ENCODE results near the gene ABCA6. TPM values are rescaled to one million over a fixed set of nuclear protein-coding genes. Genes with fewer than 3 reads are reported as not detected.
"Not testable (repeated sequence)": the region's sequence is repeated elsewhere in the genome, so short reads cannot be mapped to it uniquely, and the experiment has no call there.

The ABCA6 gene
- total RNA-seq, 1 experiment from 2014 or later: not detected

DNA sequence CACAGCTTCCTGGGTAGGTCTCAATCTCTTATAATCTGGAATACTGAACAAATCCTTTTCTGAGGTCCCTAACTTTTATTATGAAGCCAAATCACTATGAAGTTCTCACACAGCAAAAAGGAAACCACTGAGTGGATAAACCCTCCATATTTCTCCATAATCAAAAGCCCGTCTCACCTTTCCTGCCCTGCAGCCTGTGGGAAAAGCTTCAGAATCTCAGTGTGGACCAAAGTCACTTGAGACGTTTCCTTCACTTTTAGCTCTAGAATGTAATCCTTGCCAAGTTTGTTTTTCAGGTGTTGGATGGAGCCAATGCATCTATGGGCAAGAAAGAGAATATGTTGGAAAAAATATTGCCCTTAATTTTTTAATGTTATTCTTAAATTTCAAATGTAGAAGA is 59.0 kb downstream of the ABCA6 start:
- H3K9ac ChIP-seq (ENCODE audit: low read length): no peak overlapping the region
- TF ChIP-seq, protein P1, sequence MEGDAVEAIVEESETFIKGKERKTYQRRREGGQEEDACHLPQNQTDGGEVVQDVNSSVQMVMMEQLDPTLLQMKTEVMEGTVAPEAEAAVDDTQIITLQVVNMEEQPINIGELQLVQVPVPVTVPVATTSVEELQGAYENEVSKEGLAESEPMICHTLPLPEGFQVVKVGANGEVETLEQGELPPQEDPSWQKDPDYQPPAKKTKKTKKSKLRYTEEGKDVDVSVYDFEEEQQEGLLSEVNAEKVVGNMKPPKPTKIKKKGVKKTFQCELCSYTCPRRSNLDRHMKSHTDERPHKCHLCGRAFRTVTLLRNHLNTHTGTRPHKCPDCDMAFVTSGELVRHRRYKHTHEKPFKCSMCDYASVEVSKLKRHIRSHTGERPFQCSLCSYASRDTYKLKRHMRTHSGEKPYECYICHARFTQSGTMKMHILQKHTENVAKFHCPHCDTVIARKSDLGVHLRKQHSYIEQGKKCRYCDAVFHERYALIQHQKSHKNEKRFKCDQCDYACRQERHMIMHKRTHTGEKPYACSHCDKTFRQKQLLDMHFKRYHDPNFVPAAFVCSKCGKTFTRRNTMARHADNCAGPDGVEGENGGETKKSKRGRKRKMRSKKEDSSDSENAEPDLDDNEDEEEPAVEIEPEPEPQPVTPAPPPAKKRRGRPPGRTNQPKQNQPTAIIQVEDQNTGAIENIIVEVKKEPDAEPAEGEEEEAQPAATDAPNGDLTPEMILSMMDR (conservative IDR thresholded peaks at IDR 0.05; ENCODE audit: low read depth, low read length): no peak
- no peak for TF ChIP-seq EZH2phosphoT487 (IDR thresholded peaks at IDR 0.05; ENCODE audit: borderline replicate concordance, low read length)
- no peak for TF ChIP-seq EZH2 (IDR thresholded peaks at IDR 0.05; ENCODE audit: low read length, unreplicated experiment)
- no peak for ATAC-seq
- ChIA-PET CTCF (no interaction called here), POLR2A (ENCODE audit: unreplicated experiment) (no interaction called here)
- H3K9me3 ChIP-seq (ENCODE audit: low read length): no peaks in the 10 kb centered on the region
- H2AFZ ChIP-seq (ENCODE audit: low read length): no peak overlapping the region
- no TSS peak for BruUV-seq (replicated peaks)
- H3K4me1 ChIP-seq (ENCODE audit: insufficient read depth, low read length): no peaks in the 10 kb centered on the region
- no peak overlapping the region for H3K4me2 ChIP-seq (ENCODE audit: low read length)
- no peaks in the 10 kb centered on the region for H3F3A ChIP-seq (ENCODE audit: low read length, unreplicated experiment)
- H3K4me3 ChIP-seq (ENCODE audit: low read length): no peak overlapping the region
- intact Hi-C loops (cut with micrococcal nuclease): no loop called here
- no peaks in the 10 kb centered on the region for H4K20me1 ChIP-seq (ENCODE audit: low read length)
- H3K27me3 ChIP-seq (ENCODE audit: low read length): peaks cover 3% of the 10 kb centered on the region; the same call in 1 of the 2 replicates
- H3K9me2 ChIP-seq (replicated peaks; ENCODE audit: low read length): no peaks in the 10 kb centered on the region
- no peak overlapping the region for H3K27ac ChIP-seq (ENCODE audit: low read length)
- no peak for DNase-seq
- no peaks in the 10 kb centered on the region for H3K36me3 ChIP-seq (ENCODE audit: low read depth, low read length)
- no peaks in the 10 kb centered on the region for H3K79me2 ChIP-seq (ENCODE audit: low read length)

DNA sequence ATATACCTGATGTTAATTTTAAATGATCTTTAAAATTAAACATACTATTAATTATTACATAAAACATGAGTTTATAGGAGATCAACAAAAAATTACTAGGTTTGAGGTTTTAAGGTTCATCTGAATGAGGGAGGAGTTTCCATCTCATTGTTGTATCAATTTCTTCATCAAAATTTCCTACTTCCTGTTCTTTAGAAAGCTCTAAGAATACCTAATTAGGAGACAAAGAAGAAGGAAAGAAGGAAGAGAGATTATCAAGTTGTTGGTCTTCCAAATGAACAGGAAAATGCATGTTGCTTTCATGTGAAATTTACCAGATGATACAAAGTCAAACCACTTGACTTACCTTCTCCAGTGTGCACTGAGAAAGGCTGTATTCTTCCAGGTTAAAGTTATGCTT is 62.8 kb downstream of the ABCA6 start:
- Histone ChIP-seq H3K36me3 (ENCODE audit: low read depth, low read length) (no peaks in the 10 kb centered on the region), H2AFZ (ENCODE audit: low read length) (no peak overlapping the region), H3K27ac (ENCODE audit: low read length) (no peak overlapping the region), H3K4me3 (ENCODE audit: low read length) (no peak overlapping the region), H3K79me2 (ENCODE audit: low read length) (no peaks in the 10 kb centered on the region), H3K9me3 (ENCODE audit: low read length) (no peaks in the 10 kb centered on the region), H3F3A (ENCODE audit: low read length, unreplicated experiment) (no peaks in the 10 kb centered on the region), H4K20me1 (ENCODE audit: low read length) (no peaks in the 10 kb centered on the region), H3K9ac (ENCODE audit: low read length) (no peak overlapping the region), H3K9me2 (replicated peaks; ENCODE audit: low read length) (no peaks in the 10 kb centered on the region), H3K27me3 (ENCODE audit: low read length) (peaks cover 27% of the 10 kb centered on the region), H3K4me1 (ENCODE audit: insufficient read depth, low read length) (no peaks in the 10 kb centered on the region), H3K4me2 (ENCODE audit: low read length) (no peak overlapping the region)
- no peak for TF ChIP-seq EZH2phosphoT487 (IDR thresholded peaks at IDR 0.05; ENCODE audit: borderline replicate concordance, low read length)
- TF ChIP-seq, protein P1 (conservative IDR thresholded peaks at IDR 0.05; ENCODE audit: low read depth, low read length): no peak
- TF ChIP-seq EZH2 (IDR thresholded peaks at IDR 0.05; ENCODE audit: low read length, unreplicated experiment): no peak
- ATAC-seq (no peak), DNase-seq (no peak)
- ChIA-PET POLR2A (ENCODE audit: unreplicated experiment) (no interaction called here), CTCF (no interaction called here)
- BruUV-seq (replicated peaks): no TSS peak
- intact Hi-C loops (cut with micrococcal nuclease): no loop called here

DNA sequence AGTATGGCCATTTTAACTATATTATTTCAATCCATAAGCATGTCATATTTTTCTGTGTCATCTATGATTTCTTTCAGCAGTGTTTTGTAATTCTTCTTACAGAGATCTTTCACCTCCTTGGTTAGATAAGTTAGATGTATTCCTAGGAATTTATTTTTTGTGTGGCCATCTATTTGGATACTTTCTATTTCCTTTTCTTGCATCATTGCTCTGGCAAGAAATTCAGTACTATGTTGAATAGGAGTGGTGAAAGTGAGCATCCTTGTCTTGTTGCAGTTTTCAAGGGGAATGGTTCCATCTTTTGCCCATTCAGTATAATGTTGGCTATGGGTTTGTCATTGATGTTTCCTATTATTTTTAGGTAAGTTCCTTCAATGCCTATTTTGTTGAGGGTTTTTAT is 65.9 kb downstream of the ABCA6 start:
- POLR2A ChIA-PET (ENCODE audit: unreplicated experiment): no interaction called here
- no TSS peak for BruUV-seq (replicated peaks)
- H3K79me2 ChIP-seq (ENCODE audit: low read length): no peaks in the 10 kb centered on the region

DNA sequence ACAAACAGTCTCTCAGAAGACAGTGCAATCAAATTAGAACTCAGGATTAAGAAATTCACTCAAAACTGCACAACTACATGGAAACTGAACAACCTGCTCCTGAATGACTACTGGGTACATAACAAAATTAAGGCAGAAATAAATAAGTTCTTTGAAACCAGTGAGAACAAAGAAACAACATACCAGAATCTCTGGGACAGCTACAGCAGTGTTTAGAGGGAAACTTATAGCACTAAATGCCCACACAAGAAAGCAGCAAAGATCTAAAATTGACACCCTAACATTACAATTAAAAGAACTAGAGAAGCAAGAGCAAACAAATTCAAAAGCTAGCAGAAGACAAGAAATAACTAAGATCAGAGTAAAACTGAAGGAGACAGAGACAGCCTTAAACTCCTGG is 68.3 kb downstream of the ABCA6 start:
- H3K4me1 ChIP-seq (ENCODE audit: insufficient read depth, low read length); POLR2A ChIA-PET (ENCODE audit: unreplicated experiment); intact Hi-C loops (cut with micrococcal nuclease): not testable (repeated sequence)

More for the DNA sequence above, 65.9 kb downstream of the ABCA6 start:
- no peak overlapping the region for H2AFZ ChIP-seq (ENCODE audit: low read length)
- no peak overlapping the region for H3K4me3 ChIP-seq (ENCODE audit: low read length)
- no peaks in the 10 kb centered on the region for H3K4me1 ChIP-seq (ENCODE audit: insufficient read depth, low read length)
- H3K9ac ChIP-seq (ENCODE audit: low read length): no peak overlapping the region
- H3K9me2 ChIP-seq (replicated peaks; ENCODE audit: low read length): no peaks in the 10 kb centered on the region
- no peaks in the 10 kb centered on the region for H3K36me3 ChIP-seq (ENCODE audit: low read depth, low read length)
- TF ChIP-seq EZH2 (IDR thresholded peaks at IDR 0.05; ENCODE audit: low read length, unreplicated experiment) (no peak), EZH2phosphoT487 (IDR thresholded peaks at IDR 0.05; ENCODE audit: borderline replicate concordance, low read length) (no peak)
- TF ChIP-seq, protein P1 (conservative IDR thresholded peaks at IDR 0.05; ENCODE audit: low read depth, low read length): no peak
- H3K4me2 ChIP-seq (ENCODE audit: low read length): no peak overlapping the region
- ATAC-seq (no peak), DNase-seq (no peak)
- intact Hi-C loops (cut with micrococcal nuclease): no loop called here
- no peaks in the 10 kb centered on the region for H3F3A ChIP-seq (ENCODE audit: low read length, unreplicated experiment)
- H3K27me3 ChIP-seq (ENCODE audit: low read length): peaks cover 27% of the 10 kb centered on the region
- CTCF ChIA-PET: no interaction called here
- no peak overlapping the region for H3K27ac ChIP-seq (ENCODE audit: low read length)
- no peaks in the 10 kb centered on the region for H4K20me1 ChIP-seq (ENCODE audit: low read length)
- H3K9me3 ChIP-seq (ENCODE audit: low read length): no peaks in the 10 kb centered on the region

More for the DNA sequence above, 68.3 kb downstream of the ABCA6 start:
- peaks cover 27% of the 10 kb centered on the region for H3K27me3 ChIP-seq (ENCODE audit: low read length)
- H3K9ac ChIP-seq (ENCODE audit: low read length); H3K4me3 ChIP-seq (ENCODE audit: low read length); H3K79me2 ChIP-seq (ENCODE audit: low read length); DNase-seq; H3K4me2 ChIP-seq (ENCODE audit: low read length); H3F3A ChIP-seq (ENCODE audit: low read length, unreplicated experiment); ATAC-seq; H4K20me1 ChIP-seq (ENCODE audit: low read length); H3K36me3 ChIP-seq (ENCODE audit: low read depth, low read length); H3K9me3 ChIP-seq (ENCODE audit: low read length); CTCF ChIA-PET; BruUV-seq (replicated peaks); H3K9me2 ChIP-seq (replicated peaks; ENCODE audit: low read length); H3K27ac ChIP-seq (ENCODE audit: low read length); H2AFZ ChIP-seq (ENCODE audit: low read length): not testable (repeated sequence)

Measured in PC-3 (cell line).